Measurements from ENCODE around the gene MXRA7.

- no peak for TF ChIP-seq CTCF (IDR thresholded peaks at IDR 0.05)
- TF ChIP-seq POLR2AphosphoS5 (IDR thresholded peaks at IDR 0.05): no peak
- TF ChIP-seq POLR2A (IDR thresholded peaks at IDR 0.05): no peak
Measured at GRCh38 chr17:76737676-76738467, 27.1 kb upstream of the MXRA7 start, which contains the start of gene MFSD11.
